KBM-7 (cell line): ENCODE results near the gene LAPTM5.

Source experiments
- DNase-seq: peaks from one replicate; pipeline ENCODE4 v3.0.0-alpha.2; 2015
- in situ Hi-C: fragments of 300-500 bp; cut with MboI; formaldehyde crosslinking; loops from 2 replicates; pipeline ENCODE4 v1.14.3; 2020; ENCODE audit warnings: low sequenced_read_pairs, low pct_unique_long_range_greater_than_20kb, mixed read lengths

The LAPTM5 gene

DNA sequence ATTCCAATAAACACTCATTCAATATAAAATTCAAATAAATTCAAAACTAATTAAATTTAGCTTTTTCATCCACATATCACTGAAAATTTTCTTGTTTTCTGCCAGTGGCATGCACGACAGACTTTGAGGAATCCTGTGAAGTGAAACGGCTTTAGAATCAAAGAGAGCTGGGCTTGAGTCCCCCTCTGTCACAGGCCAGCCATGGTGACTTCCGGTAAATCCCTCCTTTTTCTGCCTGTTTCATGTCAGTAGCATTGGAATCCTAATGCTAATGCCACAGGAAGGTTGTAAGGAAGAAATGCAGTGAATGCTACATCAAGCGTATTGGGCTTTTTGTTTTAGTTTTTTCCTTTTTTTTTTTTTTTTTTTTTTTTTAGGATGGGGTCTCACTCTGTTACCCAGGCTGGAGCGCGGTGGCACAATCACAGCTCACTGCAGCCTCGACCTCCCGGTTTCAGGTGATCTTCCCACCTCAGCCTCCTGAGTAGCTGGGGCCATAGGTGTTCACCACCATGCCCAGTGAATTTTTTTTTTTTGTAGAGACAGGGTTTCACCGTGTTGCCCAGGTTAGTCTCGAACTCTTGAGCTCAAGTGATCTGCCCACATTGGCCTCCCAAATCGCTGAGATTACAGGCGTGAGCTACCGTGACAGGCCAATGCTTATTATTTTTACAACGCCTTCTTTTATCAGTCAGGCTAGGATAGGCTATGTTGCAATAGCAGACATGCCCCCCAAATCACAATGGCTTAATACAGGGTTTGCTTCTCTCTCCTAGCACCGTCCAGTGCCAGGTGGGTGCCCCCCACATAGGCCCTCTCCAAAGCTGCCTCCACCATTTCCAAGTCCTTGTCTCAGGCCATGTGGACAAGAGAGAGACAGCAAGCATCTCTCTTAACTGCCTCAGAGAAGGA lies 30.5 kb downstream of the LAPTM5 start:
- in situ Hi-C loops, result loop anchor here (10.0 kb wide), 1 partner anchor 188 kb away; no protein-coding TSS in a partner anchor
- DNase-seq, result no peak

DNA sequence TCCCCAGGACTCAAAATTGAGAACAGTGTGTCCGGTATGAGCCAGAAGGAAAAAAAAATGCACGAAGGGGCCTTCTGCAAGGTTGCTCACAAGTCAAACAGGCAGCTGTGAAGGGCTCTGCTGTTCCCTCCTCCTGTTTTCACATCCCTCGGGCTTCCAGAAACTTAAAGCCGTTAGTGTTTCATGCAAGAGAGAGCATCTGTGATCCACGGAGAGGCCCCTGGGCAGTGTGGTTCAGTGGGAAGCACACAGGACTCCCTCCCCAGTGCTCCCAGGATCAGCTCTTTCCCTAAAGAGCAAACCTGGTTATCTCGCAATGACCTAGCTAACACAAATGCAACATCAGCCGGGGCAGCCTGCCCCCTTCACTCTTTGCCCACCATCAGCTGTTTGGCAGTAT lies 31.3 kb downstream of the LAPTM5 start:
- no peak for DNase-seq
- in situ Hi-C loops, result loop anchor here (10.0 kb wide), 1 partner anchor 189 kb away; no protein-coding TSS in a partner anchor

DNA sequence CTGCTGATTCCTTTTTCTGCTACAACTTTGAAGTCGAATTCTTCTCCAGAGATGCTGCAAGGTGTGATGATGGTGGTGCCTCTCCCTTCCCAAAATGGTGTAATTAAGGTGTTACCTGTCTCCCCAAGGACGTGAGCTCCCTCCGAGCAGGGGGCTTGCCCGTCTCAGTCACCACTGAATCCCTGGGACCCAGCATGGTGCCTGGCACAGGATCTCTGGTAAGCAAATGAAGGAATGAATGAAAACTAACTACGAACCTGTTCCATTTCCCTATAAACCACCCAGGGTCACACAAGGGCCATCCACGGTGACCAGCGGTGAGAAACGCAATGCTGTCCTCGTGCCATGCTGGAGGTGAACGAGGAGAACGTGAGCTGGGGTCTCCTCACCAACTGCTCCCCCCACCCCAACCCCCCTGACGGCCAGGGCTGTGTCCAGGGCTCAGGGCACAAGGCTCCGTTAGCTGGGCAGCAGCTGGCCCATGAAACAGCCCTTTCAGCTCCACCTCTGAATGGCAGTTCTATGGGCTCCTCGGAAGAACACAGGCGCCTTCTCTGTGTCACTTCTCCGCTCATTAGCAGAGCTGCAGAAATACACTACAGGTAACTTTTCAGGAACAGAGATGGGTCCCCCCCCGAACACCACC lies 32.0 kb downstream of the LAPTM5 start:
- in situ Hi-C loops, result loop anchor here (10.0 kb wide), 1 partner anchor 189 kb away; no protein-coding TSS in a partner anchor
- DNase-seq, result no peak

GRCh38 chr1:30724655-30725421 lies 32.7 kb downstream of the LAPTM5 start:
- no peak for DNase-seq
- in situ Hi-C loops, result loop anchor here (5.0 to 25.0 kb wide), 3 partner anchors 52 to 1488 kb away; partner anchors contain the start of genes MECR and PTPRU

DNA sequence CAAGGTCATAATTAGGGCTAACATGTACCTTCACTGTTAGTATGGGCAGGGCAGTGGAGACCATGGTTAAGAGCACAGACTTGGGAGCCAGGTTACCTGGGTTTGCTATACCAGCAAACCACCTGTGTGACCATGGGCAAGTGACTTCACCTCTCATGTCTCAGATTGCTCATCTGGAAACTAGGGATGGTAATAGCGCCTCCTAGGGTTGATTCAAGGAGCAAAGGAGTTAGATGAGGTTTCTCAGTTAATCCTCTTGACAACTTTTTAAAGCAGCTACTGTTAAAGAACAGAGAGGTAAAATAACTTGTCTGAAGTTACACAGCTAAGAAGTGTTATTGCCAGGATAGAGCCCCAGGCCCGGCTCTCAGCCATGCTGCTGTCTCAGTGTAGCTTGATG lies 33.4 kb downstream of the LAPTM5 start:
- in situ Hi-C loops, result loop anchor here (5.0 to 25.0 kb wide), 3 partner anchors 53 to 1487 kb away; partner anchors contain the start of genes MECR and PTPRU
- no peak for DNase-seq

- in situ Hi-C loops, result loop anchor here (5.0 to 25.0 kb wide), 3 partner anchors 54 to 1486 kb away; partner anchors contain the start of genes MECR and PTPRU
- DNase-seq, result no peak
These were observed 34.2 kb downstream of the LAPTM5 start, which contains the start of gene MATN1 for GRCh38 chr1:30723331-30723755. Gene MATN1, minus strand, starts transcription at chr1:30723585. Its CDS starts 34 bp downstream, at chr1:30723551.

- in situ Hi-C loops, result loop anchor here (5.0 to 25.0 kb wide), 3 partner anchors 55 to 1485 kb away; partner anchors contain the start of genes MECR and PTPRU
- no peak for DNase-seq
These were observed 35.6 kb downstream of the LAPTM5 start for GRCh38 chr1:30721812-30722537.

DNA sequence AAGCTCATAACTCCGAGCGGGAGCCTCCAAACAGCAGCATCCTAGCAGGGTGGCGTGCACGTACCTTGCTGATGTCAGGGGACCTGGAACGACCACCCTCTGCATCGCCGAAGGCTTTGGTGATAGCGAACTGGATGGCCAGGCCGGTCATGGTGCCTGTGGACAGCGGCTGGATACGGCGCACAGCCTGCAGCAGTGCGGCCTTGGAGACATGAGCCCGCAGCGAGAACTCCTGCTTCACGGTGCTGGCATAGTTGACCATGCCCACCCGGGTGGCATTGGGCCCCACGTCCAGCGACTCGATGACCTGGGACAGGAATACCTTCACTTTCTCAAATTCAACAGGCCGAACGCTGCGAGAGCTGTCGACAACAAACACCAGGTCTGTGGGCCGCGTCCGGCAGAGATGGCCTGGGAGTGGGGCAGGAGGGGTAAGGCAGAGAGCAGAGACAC lies 36.2 kb downstream of the LAPTM5 start:
- in situ Hi-C loops, result loop anchor here (5.0 to 25.0 kb wide), 3 partner anchors 56 to 1484 kb away; partner anchors contain the start of genes MECR and PTPRU
- no peak for DNase-seq

DNA sequence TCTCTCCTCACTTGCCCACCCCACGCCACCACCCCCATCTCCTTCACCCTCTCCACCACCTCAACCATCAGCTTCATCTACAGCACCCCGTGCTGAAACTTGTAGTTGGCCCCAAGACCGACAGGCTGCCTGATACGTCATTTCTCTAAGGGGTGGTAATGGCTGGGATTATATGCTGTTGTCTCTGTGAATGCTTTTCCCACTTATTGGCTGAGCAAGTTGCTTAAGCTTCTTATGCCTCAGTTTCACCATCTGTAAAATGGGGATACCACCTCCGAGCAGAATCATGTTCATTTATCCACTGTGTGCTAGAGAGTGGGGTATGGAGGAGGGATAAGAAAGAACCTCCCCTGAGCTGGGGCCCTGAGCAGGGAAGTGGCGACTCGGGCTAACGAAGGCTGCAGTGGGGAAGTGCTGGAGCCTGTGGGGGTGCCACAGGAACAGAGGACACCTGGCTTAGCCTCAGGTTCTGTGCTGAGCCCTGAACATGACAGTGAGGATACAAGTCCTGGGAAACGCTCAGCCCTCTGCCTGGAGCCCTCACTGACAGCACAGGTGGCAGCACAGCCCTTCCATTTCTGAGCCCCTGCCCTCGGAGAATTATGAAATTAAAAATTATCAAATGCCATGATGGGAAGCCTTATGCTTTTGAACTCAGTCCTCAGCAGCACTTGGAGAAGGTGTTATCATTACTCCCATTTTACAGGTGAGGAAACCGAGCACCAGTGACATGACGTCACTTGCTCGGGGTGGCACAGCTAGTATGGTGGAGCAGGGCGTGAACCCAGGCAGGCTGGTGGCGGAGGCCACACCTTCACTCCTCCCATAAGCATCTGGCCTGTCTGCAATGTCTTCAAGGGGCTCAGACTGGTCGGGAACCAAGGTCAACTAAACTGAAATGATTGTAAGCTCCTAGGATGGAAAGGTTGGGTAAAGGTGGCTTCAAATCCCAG lies 37.0 kb downstream of the LAPTM5 start:
- in situ Hi-C loops, result loop anchor here (5.0 to 25.0 kb wide), 3 partner anchors 57 to 1483 kb away; partner anchors contain the start of genes MECR and PTPRU
- DNase-seq, result no peak

GRCh38 chr1:30719406-30720270 lies 37.9 kb downstream of the LAPTM5 start:
- in situ Hi-C loops, result loop anchor here (5.0 to 25.0 kb wide), 3 partner anchors 58 to 1482 kb away; partner anchors contain the start of genes MECR and PTPRU
- no peak for DNase-seq

DNA sequence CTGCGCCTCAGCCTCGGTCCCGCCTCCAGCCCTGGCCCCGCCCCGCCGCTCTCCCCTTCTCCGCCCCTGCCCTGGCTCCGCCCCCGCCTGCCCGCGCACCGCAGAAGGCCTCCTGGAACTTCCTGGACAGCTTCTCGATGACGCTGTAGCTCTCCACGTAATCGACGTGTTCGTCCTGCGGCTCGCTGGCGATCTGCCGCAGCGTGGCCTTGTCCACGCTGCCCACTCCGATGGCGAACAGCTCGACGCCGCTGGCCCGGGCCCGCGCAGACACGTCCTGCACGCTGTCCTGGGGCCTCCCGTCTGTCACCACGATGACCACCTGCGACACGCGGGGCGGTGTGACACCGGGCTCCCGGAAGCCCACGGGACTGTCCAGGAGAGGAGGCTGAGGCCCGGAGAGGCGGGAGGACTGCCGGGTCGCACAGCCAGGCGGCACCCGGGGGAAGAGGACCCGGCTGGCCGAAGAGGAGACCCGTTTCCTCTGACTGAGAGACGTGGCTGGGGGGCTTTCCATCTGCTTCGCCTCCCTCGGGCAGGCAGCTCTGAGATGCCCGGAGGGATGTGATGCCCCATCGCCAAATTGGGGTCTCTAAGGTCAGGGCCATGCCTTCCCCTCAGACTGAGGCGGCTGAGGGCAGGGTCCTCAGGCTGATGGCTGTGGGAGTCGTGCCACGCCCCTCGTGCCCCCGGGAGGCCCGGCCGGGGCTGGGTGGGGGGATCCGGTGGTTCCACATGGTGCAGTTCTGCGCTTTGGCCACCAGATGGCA lies 38.8 kb downstream of the LAPTM5 start:
- DNase-seq, result peak; percentile 94
- in situ Hi-C loops, result loop anchor here (25.0 kb wide), 1 partner anchor 1482 kb away; the partner anchor contains the start of genes MECR and PTPRU

DNA sequence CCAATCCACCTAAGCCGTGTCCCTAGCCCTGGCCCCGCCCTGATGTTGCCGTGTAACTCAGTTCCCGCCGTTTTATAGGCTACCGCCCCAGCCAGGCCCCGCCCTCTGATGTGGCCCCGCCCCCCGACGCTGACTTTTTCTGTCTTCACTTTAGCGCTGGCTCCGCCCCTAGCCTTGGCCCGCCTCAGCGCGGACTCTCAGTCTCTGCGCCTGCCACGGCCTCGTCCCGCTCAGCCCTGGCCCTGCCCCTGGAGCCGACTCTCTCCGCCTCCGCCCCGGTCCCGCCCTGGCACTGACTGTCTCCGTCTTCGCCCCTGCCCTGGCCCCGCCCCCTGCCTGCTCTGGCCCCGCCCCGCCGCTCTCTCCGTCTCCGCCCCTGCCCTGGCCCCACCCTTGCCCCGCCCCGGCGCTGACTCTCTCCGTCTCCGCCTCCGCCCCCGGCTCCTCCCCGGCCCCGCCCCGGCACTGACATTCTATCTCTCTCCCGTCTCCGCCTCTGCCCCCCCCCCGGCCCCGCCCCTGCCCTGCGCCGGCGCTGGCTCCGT lies 39.4 kb downstream of the LAPTM5 start:
- in situ Hi-C loops, result loop anchor here (25.0 kb wide), 1 partner anchor 1481 kb away; the partner anchor contains the start of genes MECR and PTPRU

DNA sequence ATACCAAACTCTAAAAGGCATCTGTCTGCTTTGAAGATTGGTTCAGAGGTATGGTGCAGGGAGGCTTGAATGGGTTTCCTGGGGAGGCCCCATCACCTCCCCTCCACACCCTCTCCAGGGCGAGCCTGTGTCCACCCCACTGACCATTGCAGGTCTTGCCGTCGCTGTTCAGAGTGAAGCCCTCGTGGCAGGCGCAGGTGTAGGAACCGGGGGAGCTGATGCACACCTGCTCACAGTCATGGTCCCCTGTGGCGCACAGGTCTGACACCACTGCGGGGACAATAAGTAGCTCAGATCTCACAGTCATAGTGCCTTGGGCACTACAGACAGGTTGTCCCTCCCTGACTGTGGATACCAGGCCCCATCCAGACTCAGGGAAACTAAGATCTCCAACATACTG lies 40.9 kb downstream of the LAPTM5 start:
- in situ Hi-C loops, result loop anchor here (25.0 kb wide), 1 partner anchor 1479 kb away; the partner anchor contains the start of genes MECR and PTPRU
- no peak for DNase-seq

More for the DNA sequence above, 39.4 kb downstream of the LAPTM5 start:
- peak; percentile 96 for DNase-seq

DNA sequence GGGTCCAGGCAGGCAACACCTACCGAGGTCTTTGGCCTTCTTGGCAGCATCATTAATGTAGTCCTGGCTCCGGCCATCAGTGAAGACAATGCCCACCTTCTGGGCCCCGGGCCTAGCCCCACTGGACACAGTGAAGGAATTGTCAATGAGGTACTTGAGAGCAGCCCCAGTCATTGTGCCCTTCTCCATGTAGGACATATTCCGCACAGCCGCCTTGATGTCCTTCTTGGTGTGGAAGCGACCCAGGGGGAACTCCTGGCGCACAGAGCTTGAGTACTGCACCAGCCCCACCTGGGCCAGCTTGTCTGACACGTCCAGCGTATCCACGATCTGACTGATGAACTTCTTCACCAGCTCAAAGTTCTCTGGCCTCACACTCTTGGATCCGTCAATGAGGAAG lies 41.7 kb downstream of the LAPTM5 start:
- no peak for DNase-seq
- in situ Hi-C loops, result loop anchor here (25.0 kb wide), 1 partner anchor 1479 kb away; the partner anchor contains the start of genes MECR and PTPRU

DNA sequence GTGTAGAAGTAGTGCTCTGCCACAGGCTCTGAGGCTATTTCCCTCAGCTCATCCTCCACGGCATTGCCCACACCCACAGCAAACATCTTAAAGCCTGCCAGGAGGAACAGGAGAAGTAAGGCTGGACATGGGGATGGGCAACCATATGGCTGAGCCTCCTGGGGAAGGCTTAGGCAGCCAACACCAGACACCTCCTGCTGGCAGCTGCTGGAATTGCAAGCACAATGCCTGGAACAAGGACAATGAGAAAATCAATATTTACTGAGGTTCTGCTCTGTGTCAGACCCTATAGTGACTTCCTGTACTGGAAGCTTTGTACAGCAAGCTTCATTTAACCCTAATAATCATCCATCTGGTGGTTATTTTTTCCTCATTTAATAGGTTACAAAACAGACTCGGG lies 42.4 kb downstream of the LAPTM5 start:
- peak; percentile 53 for DNase-seq
- in situ Hi-C loops, result loop anchor here (25.0 kb wide), 1 partner anchor 1478 kb away; the partner anchor contains the start of genes MECR and PTPRU
